Testis (tissue), 3 donors: ENCODE measurements around the gene OXSM. TPM values are rescaled to one million over a fixed set of nuclear protein-coding genes. Genes with fewer than 3 reads are reported as not detected.

ENCODE experiments used
- DNase-seq: peaks from one replicate; pipeline ENCODE4 v3.0.0-alpha.2; 2019
- H3K27ac ChIP-seq, 2 donors: fragments of 200-600 bp; sonication (generic); one replicate each; pipeline ENCODE4 v1.5.1; 2019
- H3K27me3 ChIP-seq: fragments of 200-600 bp; sonication (generic); one replicate; pipeline ENCODE4 v1.5.1; 2019
- H3K36me3 ChIP-seq: fragments of 200-600 bp; sonication (generic); one replicate; pipeline ENCODE4 v1.5.1; 2017; ENCODE audit warnings: low read depth; ENCODE audit errors: missing control alignments
- H3K4me1 ChIP-seq: fragments of 200-600 bp; sonication (generic); one replicate; pipeline ENCODE4 v1.5.1; 2019
- H3K4me3 ChIP-seq, 2 donors: fragments of 200-600 bp; sonication (generic); one replicate each; pipeline ENCODE4 v1.5.1; 2017 to 2019
- H3K9me3 ChIP-seq: fragments of 200-600 bp; sonication (generic); one replicate; pipeline ENCODE4 v1.5.1; 2017
- POLR2A ChIP-seq: fragments of 450-650 bp; IDR thresholded peaks from one replicate; pipeline ENCODE4 v1.6.1; 2017; ENCODE audit warnings: antibody characterized with exemption, mild to moderate bottlenecking, moderate library complexity
- WGBS, 2 donors: methylation state at CpG; one replicate each; pipeline ENCODE4 v1.1.5; 2018; 5-methylcytosine and 5-hydroxymethylcytosine counted together
- intact Hi-C: fragments of 100-400 bp; cut with DNase I; formaldehyde crosslinking; loops from one replicate; pipeline ENCODE4 v1.15.1; 2023; ENCODE audit warnings: low total_unique reads
- polyA plus RNA-seq: library from polyadenylated mRNA; stranded (reverse); fragments of 350-450 nt; fragmentation: Illumina TruSeq; extraction: RNeasy Lipid Tissue Mini Kit (QIAGEN cat#74804); gene quantifications from one replicate; pipeline ENCODE4 v1.2.3, GENCODE V29; 2014; ENCODE audit warnings: low read depth, low replicate concordance; ENCODE audit not compliant: insufficient read depth
- total RNA-seq, 2 donors: library from RNA; depleted of rRNA; stranded (reverse); fragments of >200 nt; gene quantifications; one replicate each; pipeline ENCODE4 v1.2.3, GENCODE V29; 2016
- TF ChIP-seq, protein P1 (sequence below), 3 experiments: fragments of 450-650 bp in 2 of 3; fragments of 200-600 bp in 1 of 3; sonication (generic) in 1 of 3; IDR thresholded peaks; one replicate each; pipeline ENCODE4 v1.5.1; 2016 to 2019; ENCODE audit warnings: antibody characterized with exemption in 3 of 3, mild to moderate bottlenecking in 2 of 3, moderate library complexity in 1 of 3

The OXSM gene
- total and polyA plus RNA-seq, 3 donors from 2014 or later = 21.9 to 27.8 (median 26.1) TPM

DNA sequence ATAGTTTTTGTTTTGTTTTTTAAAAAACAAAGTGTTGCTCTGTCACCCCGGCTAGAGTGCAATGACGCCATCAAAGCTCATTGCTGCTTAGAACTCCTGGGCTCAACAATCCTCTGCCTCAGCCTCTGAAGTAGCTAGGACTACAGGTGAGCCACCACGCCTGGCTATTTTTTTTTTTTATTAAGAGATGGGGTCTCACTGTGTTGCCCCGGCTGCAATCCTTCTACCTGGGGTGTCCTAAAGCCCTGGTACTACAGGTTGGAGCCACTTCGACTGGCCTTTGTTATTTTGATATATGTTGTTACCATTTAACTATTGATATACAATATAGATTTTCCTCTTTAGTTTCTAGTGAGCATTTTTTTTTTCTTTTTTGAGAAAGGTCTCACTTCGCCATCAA lies 9.3 kb upstream of the OXSM start:
- no peak overlapping the region for H3K4me3 ChIP-seq
- no peak for TF ChIP-seq POLR2A
- TF ChIP-seq, protein P1, sequence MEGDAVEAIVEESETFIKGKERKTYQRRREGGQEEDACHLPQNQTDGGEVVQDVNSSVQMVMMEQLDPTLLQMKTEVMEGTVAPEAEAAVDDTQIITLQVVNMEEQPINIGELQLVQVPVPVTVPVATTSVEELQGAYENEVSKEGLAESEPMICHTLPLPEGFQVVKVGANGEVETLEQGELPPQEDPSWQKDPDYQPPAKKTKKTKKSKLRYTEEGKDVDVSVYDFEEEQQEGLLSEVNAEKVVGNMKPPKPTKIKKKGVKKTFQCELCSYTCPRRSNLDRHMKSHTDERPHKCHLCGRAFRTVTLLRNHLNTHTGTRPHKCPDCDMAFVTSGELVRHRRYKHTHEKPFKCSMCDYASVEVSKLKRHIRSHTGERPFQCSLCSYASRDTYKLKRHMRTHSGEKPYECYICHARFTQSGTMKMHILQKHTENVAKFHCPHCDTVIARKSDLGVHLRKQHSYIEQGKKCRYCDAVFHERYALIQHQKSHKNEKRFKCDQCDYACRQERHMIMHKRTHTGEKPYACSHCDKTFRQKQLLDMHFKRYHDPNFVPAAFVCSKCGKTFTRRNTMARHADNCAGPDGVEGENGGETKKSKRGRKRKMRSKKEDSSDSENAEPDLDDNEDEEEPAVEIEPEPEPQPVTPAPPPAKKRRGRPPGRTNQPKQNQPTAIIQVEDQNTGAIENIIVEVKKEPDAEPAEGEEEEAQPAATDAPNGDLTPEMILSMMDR (IDR thresholded peaks at IDR 0.05) = no peak
- no peaks in the 10 kb centered on the region for H3K9me3 ChIP-seq
- WGBS, 2 donors = 87 to 92% methylated on average over 6 of the region's 6 CpGs
- H3K27ac ChIP-seq = no peak overlapping the region
- H3K36me3 ChIP-seq = no peaks in the 10 kb centered on the region
- peaks cover 7% of the 10 kb centered on the region for H3K4me1 ChIP-seq
- intact Hi-C loops = no loop called here
- no peak for DNase-seq
- H3K27me3 ChIP-seq = no peaks in the 10 kb centered on the region

DNA sequence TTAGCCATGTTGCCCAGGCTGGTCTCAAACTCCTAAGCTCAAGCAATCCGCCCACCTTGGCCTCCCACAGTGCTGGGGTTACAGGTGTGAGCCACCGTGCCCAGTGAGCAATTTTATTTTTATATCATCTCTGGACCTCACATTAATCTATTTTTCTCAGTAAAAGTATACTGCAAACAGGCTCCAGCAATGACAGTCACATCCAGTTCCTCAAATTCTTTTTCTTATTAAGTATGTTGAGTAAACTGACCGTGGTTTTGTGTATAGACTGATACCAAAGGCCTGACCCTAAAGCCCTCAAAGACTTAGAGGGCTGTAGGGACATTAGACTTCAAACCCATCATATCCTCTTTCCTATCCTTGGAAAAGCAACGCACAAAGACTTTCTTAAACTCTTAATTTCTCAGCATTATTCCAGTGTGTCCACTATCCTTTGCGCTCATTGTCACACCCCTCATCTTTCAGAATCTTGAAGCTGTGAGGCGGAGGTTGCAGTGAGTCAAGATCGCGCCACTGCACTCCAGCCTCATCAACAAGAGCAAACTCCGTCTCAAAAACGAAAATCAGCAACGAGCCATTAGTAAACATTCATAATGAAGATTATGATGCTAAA lies 8.6 kb upstream of the OXSM start:
- TF ChIP-seq, protein P1 (IDR thresholded peaks at IDR 0.05) = no peak
- TF ChIP-seq POLR2A = no peak
- H3K4me1 ChIP-seq = peaks cover 7% of the 10 kb centered on the region
- 77 to 78% methylated on average over 11 of the region's 11 CpGs for WGBS, 2 donors
- DNase-seq = no peak
- no peaks in the 10 kb centered on the region for H3K36me3 ChIP-seq
- intact Hi-C loops = no loop called here
- H3K9me3 ChIP-seq = no peaks in the 10 kb centered on the region
- H3K4me3 ChIP-seq = no peak overlapping the region
- H3K27ac ChIP-seq = no peak overlapping the region
- H3K27me3 ChIP-seq = no peaks in the 10 kb centered on the region

DNA sequence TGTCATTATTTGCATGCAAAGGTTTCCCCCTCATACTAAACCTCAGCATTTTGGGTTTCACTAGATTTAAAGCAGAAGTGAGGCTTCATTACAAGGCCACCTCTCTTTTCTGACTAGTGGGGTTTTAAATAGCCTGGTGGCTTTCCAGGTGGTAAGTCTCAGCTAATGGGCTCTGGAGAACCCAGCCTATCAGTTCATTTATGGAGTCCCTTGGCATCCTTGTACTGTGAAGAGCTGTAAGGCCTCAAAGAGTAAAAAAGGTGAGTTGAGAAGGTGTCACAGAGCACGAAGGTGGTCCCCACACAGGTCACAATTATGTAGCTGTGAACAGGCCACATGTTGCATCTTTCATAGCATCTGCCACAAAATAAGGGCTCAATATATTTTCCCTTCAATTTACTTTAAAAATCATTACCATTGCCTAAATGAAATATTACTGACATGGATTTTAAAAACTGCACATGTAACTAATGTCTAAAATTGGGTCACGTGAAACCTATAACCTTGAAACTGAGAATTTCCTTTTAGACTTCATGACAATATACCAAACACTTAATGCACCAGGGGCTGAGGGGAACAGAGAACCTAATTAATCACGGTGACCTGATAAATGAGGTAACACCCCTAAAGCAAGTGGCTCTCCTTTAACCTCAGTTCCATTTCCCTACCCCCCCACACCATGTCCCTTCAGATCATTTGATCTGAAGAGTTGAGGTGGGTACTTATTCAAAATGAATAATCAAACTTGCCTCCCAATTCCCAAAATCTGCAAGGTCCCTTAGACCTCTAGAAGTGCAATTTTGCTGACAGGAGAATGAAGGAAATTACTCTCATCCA lies 7.9 kb upstream of the OXSM start:
- H3K27me3 ChIP-seq = no peaks in the 10 kb centered on the region
- peak overlapping the region; percentile 75 to 85 for H3K4me3 ChIP-seq
- WGBS, 2 donors = 37 to 44% methylated on average over 3 of the region's 3 CpGs
- H3K4me1 ChIP-seq = peaks cover 7% of the 10 kb centered on the region
- intact Hi-C loops = no loop called here
- no peaks in the 10 kb centered on the region for H3K9me3 ChIP-seq
- H3K36me3 ChIP-seq = no peaks in the 10 kb centered on the region
- H3K27ac ChIP-seq = peak overlapping the region in 1 of 2 donors; percentile 80
- no peak for DNase-seq
- TF ChIP-seq, protein P1 (IDR thresholded peaks at IDR 0.05) = no peak
- TF ChIP-seq POLR2A = no peak

DNA sequence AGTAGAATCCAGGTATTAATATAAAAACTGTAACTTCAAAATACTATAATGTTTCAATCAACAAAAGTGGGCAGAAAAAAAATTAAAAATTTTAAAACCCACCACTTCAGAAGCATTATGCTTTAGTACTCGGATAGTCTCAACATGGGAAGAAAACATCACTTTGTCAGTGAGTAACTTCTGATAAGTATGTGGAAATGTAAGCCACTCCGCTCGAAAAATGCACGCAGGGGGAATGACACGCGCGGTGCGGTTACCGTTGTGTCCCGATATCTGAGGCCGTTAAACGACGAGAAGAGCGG lies 7.3 kb upstream of the OXSM start:
- intact Hi-C loops = no loop called here
- Histone ChIP-seq H3K4me1 (peaks cover 7% of the 10 kb centered on the region), H3K36me3 (no peaks in the 10 kb centered on the region), H3K27ac (peak overlapping the region; percentile 79 to 80), H3K9me3 (no peaks in the 10 kb centered on the region), H3K27me3 (no peaks in the 10 kb centered on the region), H3K4me3 (peak overlapping the region; percentile 75 to 85)
- WGBS, 2 donors = 0% methylated on average over 14 of the region's 14 CpGs
- TF ChIP-seq, protein P1 (IDR thresholded peaks at IDR 0.05) = no peak
- no peak for TF ChIP-seq POLR2A
- DNase-seq = no peak
